Panc1 (cell line): ENCODE measurements around the gene ZKSCAN2. TPM values are rescaled to one million over a fixed set of nuclear protein-coding genes. Genes with fewer than 3 reads are reported as not detected.

ENCODE experiments used
- ATAC-seq: fragments of 200-7000 bp; cut with Tn5 transposase; 2 replicates; pipeline ENCODE4 v1.9.1; 2020; ENCODE audit warnings: mild to moderate bottlenecking, moderate library complexity
- BruUV-seq: library from RNA; stranded (reverse); fragments of 400-500 nt; replicated peaks from 2 replicates; lab custom pipeline; 2021; lab: Mats Ljungman, UMichigan
- CTCF ChIA-PET: fragments of 300-600 bp; sonication (Branson Sonifier 250); formaldehyde crosslinking; loops from one replicate; lab custom pipeline; 2022; ENCODE audit warnings: antibody characterized with exemption; lab: Charles Lee
- POLR2A ChIA-PET: fragments of 300-600 bp; sonication (Branson Sonifier 250); formaldehyde crosslinking; loops from one replicate; lab custom pipeline; 2022; ENCODE audit warnings: antibody characterized with exemption; lab: Charles Lee
- DNase-seq: peaks from one replicate; pipeline ENCODE4 v3.0.0-alpha.2; 2010; ENCODE audit warnings: low read depth, low spot score
- H3K27ac ChIP-seq: 2 replicates; pipeline ENCODE4 v1.5.1; 2011; ENCODE audit warnings: mild to moderate bottlenecking, low read length, inconsistent platforms
- H3K27me3 ChIP-seq: fragments of 200-500 bp; sonication (Bioruptor generic); 2 replicates; pipeline ENCODE4 v1.6.0; 2014; ENCODE audit warnings: low read length, inconsistent platforms; ENCODE audit not compliant: control insufficient read depth, insufficient read depth
- H3K36me3 ChIP-seq: fragments of 200-500 bp; sonication (Bioruptor generic); 2 replicates; pipeline ENCODE4 v1.5.1; 2014; ENCODE audit warnings: inconsistent platforms, mild to moderate bottlenecking, low read length, moderate library complexity; ENCODE audit not compliant: control insufficient read depth, insufficient read depth
- H3K4me1 ChIP-seq: 2 replicates; pipeline ENCODE4 v1.5.1; 2011; ENCODE audit warnings: inconsistent platforms, mild to moderate bottlenecking, low read length, moderate library complexity; ENCODE audit not compliant: control insufficient read depth, insufficient read depth
- H3K4me3 ChIP-seq, 2 experiments: 2 replicates each; pipeline ENCODE4 v1.5.1; 2011 to 2012; ENCODE audit warnings: low read depth in 2 of 2, low read length in 2 of 2, mild to moderate bottlenecking in 2 of 2, inconsistent platforms in 1 of 2, moderate library complexity in 1 of 2
- H3K9me3 ChIP-seq: fragments of 200-500 bp; sonication (Bioruptor generic); 2 replicates; pipeline ENCODE4 v1.5.1; 2014; ENCODE audit warnings: low read depth, mild to moderate bottlenecking, inconsistent platforms, low read length, moderate library complexity; ENCODE audit not compliant: control insufficient read depth, insufficient read depth
- CTCF ChIP-seq: fragments of 450-650 bp; IDR thresholded peaks from 2 replicates; pipeline ENCODE4 v1.5.1; 2017; ENCODE audit warnings: mild to moderate bottlenecking
- POLR2AphosphoS5 ChIP-seq: IDR thresholded peaks from 2 replicates; pipeline ENCODE4 v1.6.1; 2012; ENCODE audit warnings: mild to moderate bottlenecking, low read depth, low read length, moderate library complexity
- REST ChIP-seq, 2 experiments: IDR thresholded peaks; 2 replicates each; pipeline ENCODE4 v1.6.1; 2011 to 2012; ENCODE audit warnings: low read depth in 2 of 2, control low read depth in 1 of 2, low read length in 1 of 2, mild to moderate bottlenecking in 1 of 2, moderate library complexity in 1 of 2; ENCODE audit not compliant: insufficient read depth in 1 of 2
- SIN3A ChIP-seq: IDR thresholded peaks from 2 replicates; pipeline ENCODE4 v1.6.1; 2012; ENCODE audit warnings: low read depth, mild to moderate bottlenecking, low read length, moderate library complexity, borderline replicate concordance; ENCODE audit not compliant: insufficient read depth
- TCF7L2 ChIP-seq: IDR thresholded peaks from 2 replicates; pipeline ENCODE4 v1.6.1; 2011; ENCODE audit warnings: mild to moderate bottlenecking, low read depth, low read length, inconsistent platforms
- in situ Hi-C: cut with HindIII; loops from 2 replicates; pipeline ENCODE4 v1.10.0; 2016; ENCODE audit warnings: low sequenced_read_pairs, low pct_unique_long_range_greater_than_20kb
- intact Hi-C: fragments of 100-400 bp; cut with micrococcal nuclease; formaldehyde crosslinking; loops from one replicate; pipeline ENCODE4 v1.10.0; 2022; ENCODE audit not compliant: unreplicated experiment
- total RNA-seq: library from RNA; stranded (reverse); gene quantifications from one replicate; pipeline ENCODE4 v1.2.1, GENCODE V29; 2021; ENCODE audit not compliant: unreplicated experiment

ZKSCAN2 gene
- total RNA-seq, 1 experiment from 2014 or later: 11.4 TPM

- H3K4me3 ChIP-seq: no peak overlapping the region
- ChIA-PET POLR2A (interaction anchor here (0.6 kb wide), 2 partner anchors 158 to 527 kb away, joined by 3 read pairs; no protein-coding TSS in a partner anchor), CTCF (no interaction called here)
- DNase-seq (no peak), ATAC-seq (no peak)
- in situ Hi-C loops: no loop called here
- no TSS peak for BruUV-seq
- peaks cover 5% of the 10 kb centered on the region; the same call in 1 of the 2 replicates for H3K9me3 ChIP-seq
- H3K27ac ChIP-seq: no peak overlapping the region
- H3K4me1 ChIP-seq: no peaks in the 10 kb centered on the region
- peaks cover 11% of the 10 kb centered on the region for H3K36me3 ChIP-seq
- H3K27me3 ChIP-seq: no peaks in the 10 kb centered on the region
- intact Hi-C loops: no loop called here
- no peak for TF ChIP-seq SIN3A
These were observed 4.3 kb downstream of the ZKSCAN2 start for GRCh38 chr16:25253322-25253721.

GRCh38 chr16:25250467-25250866 lies 7.2 kb downstream of the ZKSCAN2 start:
- peaks cover 18% of the 10 kb centered on the region for H3K36me3 ChIP-seq
- CTCF ChIA-PET: no interaction called here
- intact Hi-C loops: no loop called here

More at GRCh38 chr16:25250467-25250866, 7.2 kb downstream of the ZKSCAN2 start:
- TF ChIP-seq SIN3A: no peak
- TF ChIP-seq CTCF: no peak
- no peak for TF ChIP-seq TCF7L2
- TF ChIP-seq POLR2AphosphoS5: no peak
- TF ChIP-seq REST (IDR thresholded peaks at IDR 0.05; ENCODE audit: insufficient read depth in 1 of 2, low read depth in 2 of 2, low read length in 1 of 2): no peak
- H3K27me3 ChIP-seq: no peaks in the 10 kb centered on the region
- no peak overlapping the region for H3K27ac ChIP-seq
- peaks cover 13% of the 10 kb centered on the region; the same call in 1 of the 2 replicates for H3K9me3 ChIP-seq
- in situ Hi-C loops: no loop called here
- H3K4me3 ChIP-seq: no peak overlapping the region
- BruUV-seq: no TSS peak
- H3K4me1 ChIP-seq: no peaks in the 10 kb centered on the region
- POLR2A ChIA-PET: no interaction called here
- DNase-seq (no peak), ATAC-seq (no peak)
